ENCODE data around the gene IMMP2L. TPM values are rescaled to one million over a fixed set of nuclear protein-coding genes. Genes with fewer than 3 reads are reported as not detected.

IMMP2L gene
- total RNA-seq, 1 donor from 2014 or later = 16.7 TPM

GRCh38 chr7:110891197-110891596 lies 671.1 kb downstream of the IMMP2L start:
- no peak for DNase-seq (ENCODE audit: low spot score)
- intact Hi-C loops (cut with DNase I) = no loop called here

GRCh38 chr7:110890101-110890500 lies 672.2 kb downstream of the IMMP2L start:
- intact Hi-C loops (cut with DNase I) = no loop called here

GRCh38 chr7:110889335-110889734 lies 673.0 kb downstream of the IMMP2L start:
- intact Hi-C loops (cut with DNase I) = no loop called here
- DNase-seq (ENCODE audit: low spot score) = no peak

More at GRCh38 chr7:110890101-110890500, 672.2 kb downstream of the IMMP2L start:
- DNase-seq (ENCODE audit: low spot score) = no peak

- intact Hi-C loops (cut with DNase I) = no loop called here
- no peak for DNase-seq (ENCODE audit: low spot score)
Observed at GRCh38 chr7:110888641-110889040, 673.7 kb downstream of the IMMP2L start.

- no peak for DNase-seq (ENCODE audit: low spot score)
- intact Hi-C loops (cut with DNase I) = no loop called here
Observed at GRCh38 chr7:110885474-110885873, 676.8 kb downstream of the IMMP2L start.

- intact Hi-C loops (cut with DNase I) = no loop called here
- no peak for DNase-seq (ENCODE audit: low spot score)
Observed at GRCh38 chr7:110881721-110882120, 680.6 kb downstream of the IMMP2L start.

- intact Hi-C loops (cut with DNase I) = no loop called here
- DNase-seq (ENCODE audit: low spot score) = no peak
Observed at GRCh38 chr7:110880971-110881370, 681.3 kb downstream of the IMMP2L start.

GRCh38 chr7:110877016-110877415 lies 685.3 kb downstream of the IMMP2L start:
- DNase-seq (ENCODE audit: low spot score) = no peak
- intact Hi-C loops (cut with DNase I) = no loop called here

GRCh38 chr7:110875346-110875745 lies 686.9 kb downstream of the IMMP2L start:
- DNase-seq (ENCODE audit: low spot score) = no peak
- intact Hi-C loops (cut with DNase I) = no loop called here

- no peak for DNase-seq (ENCODE audit: low spot score)
- intact Hi-C loops (cut with DNase I) = no loop called here
Observed at GRCh38 chr7:110871856-110872255, 690.4 kb downstream of the IMMP2L start.

GRCh38 chr7:110870926-110871325 lies 691.4 kb downstream of the IMMP2L start:
- intact Hi-C loops (cut with DNase I) = no loop called here
- no peak for DNase-seq (ENCODE audit: low spot score)

- DNase-seq (ENCODE audit: low spot score) = no peak
- intact Hi-C loops (cut with DNase I) = no loop called here
Observed at GRCh38 chr7:110868458-110868857, 693.8 kb downstream of the IMMP2L start.

- no peak for DNase-seq (ENCODE audit: low spot score)
- intact Hi-C loops (cut with DNase I) = no loop called here
Observed at GRCh38 chr7:110867771-110868170, 694.5 kb downstream of the IMMP2L start.

GRCh38 chr7:110863258-110863657 lies 699.0 kb downstream of the IMMP2L start:
- intact Hi-C loops (cut with DNase I) = no loop called here
- no peak for DNase-seq (ENCODE audit: low spot score)

GRCh38 chr7:110861163-110861562 lies 701.1 kb downstream of the IMMP2L start:
- intact Hi-C loops (cut with DNase I) = no loop called here
- no peak for DNase-seq (ENCODE audit: low spot score)

- intact Hi-C loops (cut with DNase I) = no loop called here
- DNase-seq (ENCODE audit: low spot score) = no peak
Observed at GRCh38 chr7:110857106-110857505, 705.2 kb downstream of the IMMP2L start.

- DNase-seq (ENCODE audit: low spot score) = no peak
Observed at GRCh38 chr7:110856704-110857103, 705.6 kb downstream of the IMMP2L start.

GRCh38 chr7:110854651-110855050 lies 707.6 kb downstream of the IMMP2L start:
- intact Hi-C loops (cut with DNase I) = no loop called here

More at GRCh38 chr7:110856704-110857103, 705.6 kb downstream of the IMMP2L start:
- intact Hi-C loops (cut with DNase I) = no loop called here

GRCh38 chr7:110854166-110854565 lies 708.1 kb downstream of the IMMP2L start:
- DNase-seq (ENCODE audit: low spot score) = no peak
- intact Hi-C loops (cut with DNase I) = no loop called here

More at GRCh38 chr7:110854651-110855050, 707.6 kb downstream of the IMMP2L start:
- no peak for DNase-seq (ENCODE audit: low spot score)

- intact Hi-C loops (cut with DNase I) = no loop called here
Observed at GRCh38 chr7:110853263-110853662, 709.0 kb downstream of the IMMP2L start.

GRCh38 chr7:110852156-110852940 lies 709.9 kb downstream of the IMMP2L start:
- no peak for DNase-seq (ENCODE audit: low spot score)
- intact Hi-C loops (cut with DNase I) = no loop called here

More at GRCh38 chr7:110853263-110853662, 709.0 kb downstream of the IMMP2L start:
- no peak for DNase-seq (ENCODE audit: low spot score)
